HG03565 (cell line): Measurements from ENCODE around the gene SV2C.

Source experiments
- ATAC-seq: cut with Tn5 transposase; IDR thresholded peaks from one replicate; pipeline ENCODE4 v1.9.1; 2021; ENCODE audit warnings: mild to moderate bottlenecking, moderate library complexity; ENCODE audit not compliant: unreplicated experiment

SV2C gene

DNA sequence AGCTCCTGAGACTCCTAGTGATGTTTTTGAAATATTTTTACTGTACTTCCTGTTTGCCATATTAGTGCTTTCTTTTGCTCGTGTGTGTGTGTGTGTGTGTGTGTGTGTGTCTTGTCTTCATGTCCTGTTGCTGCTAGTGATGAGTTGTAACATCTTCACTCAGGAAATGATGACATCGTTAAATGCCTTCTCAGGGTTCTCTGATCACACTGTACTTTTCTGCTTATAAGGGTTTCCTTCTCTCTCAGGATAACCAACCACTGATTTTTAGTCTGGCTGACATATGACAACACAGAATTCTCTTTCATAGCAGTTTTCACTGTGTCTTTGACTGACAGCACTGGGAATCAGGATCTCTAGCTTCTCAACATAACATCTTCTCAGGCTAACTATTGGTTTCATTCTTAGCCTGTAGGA is 16.1 kb downstream of the SV2C start:
- ATAC-seq, result peak; percentile 77

GRCh38 chr5:76099756-76100155 is 16.6 kb downstream of the SV2C start:
- peak; percentile 48 for ATAC-seq

DNA sequence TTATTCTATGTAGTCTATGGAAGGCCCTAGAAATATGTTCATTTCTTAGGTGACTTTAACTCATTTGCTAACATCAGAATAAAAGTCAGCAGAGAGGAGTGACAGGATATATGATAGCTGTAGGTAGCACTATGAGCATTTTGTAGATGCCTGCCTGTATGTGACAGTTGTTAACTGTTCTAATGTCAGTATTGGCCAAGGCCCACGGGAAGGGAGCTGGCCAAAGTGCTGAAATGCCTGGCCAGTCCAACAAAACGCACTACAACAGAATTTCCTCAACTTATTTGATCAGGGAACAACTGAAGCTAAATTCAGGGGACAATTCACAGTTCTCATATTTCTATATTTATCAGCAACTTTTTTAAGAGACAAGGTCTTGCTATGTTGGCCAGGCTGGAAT is 20.8 kb downstream of the SV2C start:
- ATAC-seq, result no peak

- ATAC-seq, result no peak
Measured at GRCh38 chr5:76106149-76106548, 23.0 kb downstream of the SV2C start.

GRCh38 chr5:76111477-76112174 is 28.4 kb downstream of the SV2C start:
- no peak for ATAC-seq

DNA sequence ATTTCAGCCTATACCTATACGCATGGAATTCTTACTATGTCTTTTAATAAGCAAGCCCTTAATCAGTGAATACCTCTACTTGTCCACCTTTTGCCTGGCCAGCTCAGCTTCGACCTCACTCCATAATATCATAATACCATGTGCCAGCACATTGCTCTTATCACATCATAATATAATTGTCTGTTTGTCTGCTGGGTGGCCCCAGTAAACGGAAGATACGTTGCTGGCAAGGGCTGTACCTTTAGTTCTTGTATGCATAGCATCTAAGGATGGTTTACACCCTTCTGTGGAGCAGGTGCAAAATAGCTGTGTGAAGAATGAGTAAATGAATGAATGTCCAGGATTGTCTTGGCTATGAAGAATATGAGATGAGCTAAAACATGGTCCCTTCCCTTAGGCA is 29.9 kb downstream of the SV2C start:
- ATAC-seq, result no peak

DNA sequence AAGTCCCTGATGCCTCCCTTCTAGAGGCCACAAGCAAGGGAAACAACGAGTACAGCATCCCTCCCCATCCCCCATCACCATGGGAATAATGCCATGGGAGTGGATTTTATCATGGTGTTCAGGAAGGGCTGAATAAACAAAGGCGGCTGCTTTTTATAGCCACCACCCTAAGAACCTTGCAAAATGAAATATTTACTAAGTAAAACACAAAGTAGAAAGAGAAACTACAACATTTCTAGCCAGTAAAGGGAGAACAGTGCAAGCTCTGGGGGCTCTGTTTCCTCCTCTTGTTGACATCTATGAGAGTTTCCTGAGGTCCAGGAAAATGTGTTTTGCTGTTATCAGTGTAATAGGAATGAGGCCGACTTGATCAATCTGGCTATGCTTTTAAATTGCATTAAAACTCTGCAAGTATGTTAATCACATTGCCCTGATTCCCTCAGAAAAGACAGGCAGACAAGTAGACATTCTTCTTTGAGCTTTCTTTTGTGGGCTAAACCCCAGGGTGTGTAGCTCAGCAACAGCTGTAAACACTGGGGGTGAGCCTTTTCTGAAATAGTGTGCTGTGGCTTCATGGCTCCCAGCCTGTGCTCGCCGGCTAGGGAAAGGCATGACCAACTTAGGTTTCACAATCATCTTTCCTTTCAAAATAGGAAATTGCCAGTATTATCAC is 31.1 kb downstream of the SV2C start:
- no peak for ATAC-seq

DNA sequence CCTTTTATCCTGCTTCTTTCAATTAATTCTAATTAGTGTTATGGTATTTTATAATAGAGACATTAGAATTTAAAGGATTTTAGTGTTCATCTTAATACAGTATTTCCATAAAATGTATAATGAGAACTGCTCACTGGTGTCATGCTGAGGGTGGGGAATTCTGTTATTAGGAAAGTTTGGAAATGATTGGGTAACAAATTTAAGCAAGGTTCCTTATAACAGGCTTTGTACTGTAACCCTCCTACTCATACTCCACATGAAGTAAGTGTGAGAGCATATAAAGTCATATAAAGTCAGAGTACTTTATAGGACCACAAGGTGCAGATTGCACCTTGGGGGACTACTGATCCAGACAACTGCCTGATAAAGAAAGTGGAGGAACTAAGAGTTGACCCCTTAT is 42.2 kb downstream of the SV2C start:
- no peak for ATAC-seq

DNA sequence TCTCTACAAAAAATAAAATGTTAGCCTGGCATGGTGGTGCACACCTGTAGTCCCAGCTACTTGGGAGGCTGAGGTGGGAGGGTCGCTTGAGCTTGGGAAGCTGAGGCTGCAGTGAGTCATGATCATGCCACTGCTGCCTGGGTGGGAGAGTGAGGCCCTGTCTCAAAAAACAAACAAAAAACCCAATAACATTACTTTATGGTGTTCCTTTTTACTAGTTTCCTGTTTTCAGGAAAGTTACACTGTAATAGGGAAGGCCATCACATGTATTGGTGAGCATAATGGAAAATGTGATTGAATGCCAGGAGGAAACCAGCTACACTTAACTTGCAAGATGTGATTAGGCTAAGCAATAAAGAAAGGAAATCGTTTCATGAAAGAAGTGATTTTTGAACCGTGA is 42.7 kb downstream of the SV2C start:
- ATAC-seq, result no peak

GRCh38 chr5:76134003-76134402 is 50.8 kb downstream of the SV2C start:
- no peak for ATAC-seq

DNA sequence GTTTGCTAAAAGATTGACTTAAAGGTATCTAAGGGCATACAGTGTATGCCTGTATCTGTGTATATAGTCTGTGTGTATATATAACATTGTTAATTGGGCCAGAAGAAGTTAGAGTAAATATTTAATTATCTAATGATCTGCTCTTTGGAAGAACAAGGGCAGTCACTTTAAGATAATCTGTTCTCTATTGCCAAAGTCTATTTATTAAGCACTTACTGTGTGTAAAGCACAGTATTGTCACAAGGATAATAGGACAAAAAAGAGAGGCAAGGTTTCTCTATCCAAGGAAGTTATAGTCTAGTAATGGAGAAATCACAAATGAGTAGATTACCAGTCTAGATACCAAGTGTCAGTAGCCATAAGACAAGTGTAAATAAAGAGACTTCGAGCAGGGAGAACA is 51.5 kb downstream of the SV2C start:
- ATAC-seq, result no peak

DNA sequence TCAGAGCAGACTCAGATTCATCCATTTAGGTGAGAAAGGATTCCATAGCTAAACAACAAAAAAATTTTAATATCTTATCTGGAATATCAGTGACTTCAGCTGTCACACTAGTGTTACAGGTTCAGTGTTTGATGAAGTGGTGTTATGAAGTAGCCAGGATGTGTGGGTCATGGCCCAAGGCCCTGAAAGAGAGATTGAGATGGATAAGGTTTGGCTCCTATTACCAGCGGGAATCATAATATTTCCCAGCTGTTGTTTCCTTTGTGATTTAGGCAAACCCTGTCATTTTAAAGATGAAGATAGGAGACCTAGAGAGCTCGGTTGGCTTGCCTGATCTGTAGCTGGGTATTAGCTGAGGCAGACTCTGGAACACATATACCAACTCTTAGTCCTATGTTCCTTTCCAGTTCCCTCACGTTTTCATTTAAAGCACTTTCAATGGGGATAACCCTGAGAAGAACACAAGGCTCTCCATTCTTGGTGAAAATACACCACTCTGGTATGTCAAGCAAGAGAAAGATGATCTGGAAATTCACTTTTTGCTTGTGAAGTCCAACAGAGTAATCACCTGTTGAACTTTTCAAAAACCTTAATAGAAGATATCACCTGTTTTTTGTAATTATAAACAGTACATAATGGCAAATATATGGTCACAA is 54.8 kb downstream of the SV2C start:
- ATAC-seq, result no peak

DNA sequence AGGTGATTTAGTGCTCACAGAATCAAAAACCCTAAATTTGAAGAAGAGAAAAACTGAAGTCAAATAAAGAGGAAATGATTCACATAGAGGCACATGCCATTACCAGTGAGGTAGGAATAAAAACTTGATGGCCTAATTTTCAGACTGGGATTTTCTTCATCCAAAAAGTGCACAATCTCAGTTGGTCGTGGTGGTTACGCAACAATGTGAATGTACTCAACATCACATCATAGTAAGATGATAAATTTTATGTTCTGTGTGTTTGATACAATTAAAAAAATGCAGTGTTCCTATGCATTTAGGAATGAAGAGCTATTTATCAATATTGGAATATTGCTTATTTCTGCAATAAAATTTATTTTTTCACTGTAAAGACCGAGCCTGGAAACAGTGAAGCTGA is 60.7 kb downstream of the SV2C start:
- ATAC-seq, result no peak

DNA sequence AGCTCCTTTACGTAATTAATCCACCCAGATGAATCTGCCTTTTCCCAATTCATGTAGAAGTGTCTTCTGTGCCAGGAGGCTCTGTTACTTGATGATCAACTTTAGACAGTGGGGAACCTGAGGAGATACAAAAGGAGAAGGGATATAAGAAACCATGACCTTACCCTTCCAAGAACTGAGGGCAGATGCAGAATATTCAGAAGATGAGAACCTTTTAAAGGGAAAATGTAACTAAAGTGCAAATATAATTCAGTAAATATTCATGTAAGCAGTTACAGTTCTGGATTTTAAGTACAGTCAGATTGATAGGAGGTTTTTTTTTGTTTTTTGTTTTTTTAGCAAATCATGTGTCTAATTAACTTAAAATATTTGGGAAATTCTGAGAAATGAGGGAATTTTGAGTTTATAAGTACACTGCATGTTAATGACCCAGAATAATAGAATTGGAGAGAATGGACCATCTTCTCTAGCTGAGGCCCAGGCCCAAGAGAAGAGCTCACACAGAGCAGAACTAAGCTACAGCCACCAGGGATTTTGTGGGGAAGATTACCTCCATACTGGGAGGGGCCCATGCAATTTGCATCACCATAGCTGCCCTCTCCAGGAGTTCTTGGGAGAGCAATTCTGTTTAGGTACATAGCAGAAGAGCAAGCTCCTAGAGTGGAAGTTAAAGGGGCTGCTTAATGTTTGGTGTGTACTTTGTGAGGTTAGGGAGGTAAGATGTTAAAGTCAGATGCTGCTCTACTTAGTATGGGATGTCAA is 61.5 kb downstream of the SV2C start:
- ATAC-seq, result no peak

GRCh38 chr5:76145945-76146344 is 62.8 kb downstream of the SV2C start:
- ATAC-seq, result no peak

DNA sequence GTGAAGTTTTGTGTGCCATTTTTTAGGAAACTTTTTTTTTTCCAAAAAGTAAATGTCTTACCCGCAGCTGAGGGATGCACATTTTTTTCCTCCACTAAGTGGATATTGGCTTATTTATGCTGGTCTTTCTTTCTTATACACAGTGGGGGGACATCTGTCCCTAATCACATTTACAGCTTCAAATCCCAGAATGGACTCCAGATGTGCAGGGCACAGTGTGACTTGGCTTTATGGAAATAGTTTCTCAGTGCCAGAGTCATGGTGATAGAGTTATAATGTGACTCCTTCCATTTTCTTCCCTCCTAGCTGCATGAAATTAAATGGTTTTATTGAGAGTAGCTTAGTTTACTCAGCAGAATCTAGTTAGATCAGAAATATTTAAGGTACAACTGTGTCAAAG is 66.5 kb downstream of the SV2C start:
- no peak for ATAC-seq

GRCh38 chr5:76152161-76152560 is 69.0 kb downstream of the SV2C start:
- no peak for ATAC-seq

DNA sequence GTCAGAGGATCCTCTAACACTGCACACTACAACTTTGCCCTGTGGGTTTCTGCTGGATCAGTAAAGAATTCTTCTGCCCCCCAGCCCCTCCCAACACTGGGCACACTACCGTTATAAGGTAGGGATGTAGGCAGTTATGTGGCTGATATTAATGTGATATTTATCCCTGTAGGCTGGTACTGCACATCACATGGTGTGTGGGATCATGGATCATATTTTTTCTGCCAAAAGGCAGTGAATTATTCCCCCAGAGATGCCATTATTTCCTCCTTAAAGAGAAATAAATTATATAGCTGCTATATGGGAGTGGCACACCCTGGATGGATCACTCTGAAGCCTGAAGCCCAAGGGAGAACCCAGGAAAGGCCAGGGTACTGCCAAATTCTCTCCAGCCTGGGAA is 69.5 kb downstream of the SV2C start:
- ATAC-seq, result no peak

DNA sequence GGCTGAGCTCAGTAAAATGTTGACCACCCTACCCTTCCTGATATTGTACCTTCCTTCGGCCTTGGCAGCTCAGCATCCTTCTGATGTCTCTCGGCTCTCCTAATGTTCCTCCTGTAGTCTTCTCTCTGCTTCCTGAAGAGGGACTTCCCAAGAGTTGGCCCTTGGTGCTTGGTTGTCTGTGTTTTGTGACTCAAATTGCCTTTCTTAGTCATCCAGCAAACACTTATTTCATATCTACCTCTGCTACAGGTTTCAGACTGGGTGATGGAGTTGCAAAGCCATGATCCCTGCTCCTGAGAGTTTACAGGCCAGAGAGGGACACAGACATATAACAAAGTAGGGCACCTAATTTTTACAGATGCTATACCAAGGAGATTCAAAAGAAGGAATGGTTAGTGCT is 70.1 kb downstream of the SV2C start:
- no peak for ATAC-seq

DNA sequence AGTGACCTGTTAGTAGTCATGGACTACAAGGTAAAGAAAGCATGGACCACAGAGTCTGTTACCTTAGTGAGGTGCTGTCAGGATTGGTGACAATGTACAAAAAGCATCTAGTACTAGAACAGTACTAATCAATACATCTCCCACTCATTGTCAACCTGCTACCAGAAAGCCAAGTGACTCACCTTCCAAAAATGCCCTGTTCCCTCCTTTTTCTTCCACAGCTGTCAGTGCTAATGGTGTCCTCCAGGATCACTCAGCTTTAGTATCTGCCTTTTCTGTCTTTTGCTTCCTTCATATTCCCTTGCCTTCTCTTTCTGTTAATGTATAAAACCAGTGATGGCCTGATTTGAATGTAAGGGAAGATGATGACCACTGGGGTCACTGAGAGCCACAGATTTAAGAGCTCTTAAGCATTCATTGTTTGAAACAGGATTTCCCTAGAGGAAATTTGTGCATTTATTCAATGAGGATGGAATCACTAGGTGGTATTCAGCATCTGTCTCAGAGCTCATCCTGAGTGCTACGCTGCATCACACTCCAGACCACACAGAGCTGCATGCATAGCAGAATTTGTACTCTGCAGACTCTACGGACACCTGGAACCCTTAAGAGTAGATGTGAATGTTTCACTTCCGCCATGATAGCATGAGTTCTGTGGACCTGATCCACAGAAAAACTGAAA is 71.0 kb downstream of the SV2C start:
- no peak for ATAC-seq

GRCh38 chr5:76155536-76155935 is 72.4 kb downstream of the SV2C start:
- ATAC-seq, result no peak
